Measurements from ENCODE around the gene SNTA1.
"Not testable (repeated sequence)": the region's sequence is repeated elsewhere in the genome, so short reads cannot be mapped to it uniquely, and the experiment has no call there.

The SNTA1 gene

DNA sequence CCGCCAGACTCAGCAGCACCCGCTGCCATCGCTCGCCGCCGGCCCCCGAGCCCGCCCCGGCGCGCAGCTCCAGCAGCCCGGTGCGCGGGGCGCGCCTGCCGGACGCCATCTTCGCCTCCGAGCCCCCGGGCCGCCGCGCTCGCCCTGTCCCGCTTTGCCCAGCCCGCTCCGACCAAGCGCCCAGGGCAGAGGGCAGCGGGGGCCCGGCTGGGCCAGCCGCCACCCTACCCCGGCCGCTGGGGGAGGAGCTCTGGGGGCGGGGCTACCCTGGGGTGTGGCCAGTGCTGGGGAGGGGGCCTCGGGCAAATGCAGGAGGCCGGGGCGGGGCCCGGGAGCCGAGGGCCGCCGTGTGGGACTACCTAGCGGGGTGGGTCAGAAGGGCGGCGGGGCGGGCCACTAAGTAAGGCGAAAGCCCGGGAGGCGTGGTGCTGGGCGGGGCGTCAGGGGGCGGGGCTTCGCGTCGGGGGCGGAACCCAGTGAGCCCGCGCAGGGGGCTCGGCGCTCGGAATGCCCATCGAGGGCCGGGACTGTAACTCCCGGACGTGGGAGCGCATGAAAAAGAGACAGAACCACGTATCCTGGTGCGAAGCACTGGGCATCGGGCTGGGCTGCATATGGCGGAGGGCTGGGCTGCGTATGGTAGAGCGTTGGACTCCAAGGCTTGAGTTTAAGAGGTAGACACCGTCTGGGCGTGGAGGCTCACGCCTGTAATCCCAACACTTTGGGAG is at the start of gene SNTA1:
TSS of gene SNTA1 (minus strand) at position 252 of the 728 bp plus-strand sequence. CDS start at position 109, 143 bp downstream.
- DNase-seq = peak; percentile 84

DNA sequence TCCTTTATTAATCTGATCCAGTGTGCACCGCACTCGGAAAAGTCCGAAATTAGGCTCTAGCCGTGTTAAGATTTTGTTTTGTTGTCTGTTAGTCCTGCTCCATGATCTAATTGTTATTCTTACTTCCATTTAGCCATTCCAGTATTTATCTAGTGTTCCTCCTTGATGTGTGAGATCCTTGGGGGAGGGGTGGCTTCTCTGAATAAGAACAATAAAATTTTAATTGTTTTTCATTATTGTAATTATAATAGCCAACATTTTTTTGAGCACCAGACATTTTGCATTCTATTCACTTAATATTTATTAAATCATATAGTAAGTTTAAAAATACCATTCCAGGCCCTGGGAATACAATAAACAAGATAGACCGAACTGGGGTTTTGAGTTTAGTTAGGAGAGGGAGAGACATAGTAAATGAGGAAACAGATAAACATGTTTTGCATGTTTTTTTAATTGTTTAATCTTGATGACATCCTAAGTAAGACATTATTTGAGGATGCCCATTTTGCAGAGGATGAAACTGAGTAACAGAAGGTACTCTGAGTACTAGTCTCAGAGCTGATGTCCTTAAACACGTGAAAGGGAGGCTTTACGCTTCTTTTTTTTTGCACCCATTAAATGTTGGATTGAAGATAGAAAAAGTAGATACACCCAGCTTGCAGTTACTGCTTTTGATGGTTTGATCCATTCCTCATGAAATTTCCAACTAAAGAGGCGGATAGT is 47.5 kb upstream of the SNTA1 start:
- DNase-seq = no peak

DNA sequence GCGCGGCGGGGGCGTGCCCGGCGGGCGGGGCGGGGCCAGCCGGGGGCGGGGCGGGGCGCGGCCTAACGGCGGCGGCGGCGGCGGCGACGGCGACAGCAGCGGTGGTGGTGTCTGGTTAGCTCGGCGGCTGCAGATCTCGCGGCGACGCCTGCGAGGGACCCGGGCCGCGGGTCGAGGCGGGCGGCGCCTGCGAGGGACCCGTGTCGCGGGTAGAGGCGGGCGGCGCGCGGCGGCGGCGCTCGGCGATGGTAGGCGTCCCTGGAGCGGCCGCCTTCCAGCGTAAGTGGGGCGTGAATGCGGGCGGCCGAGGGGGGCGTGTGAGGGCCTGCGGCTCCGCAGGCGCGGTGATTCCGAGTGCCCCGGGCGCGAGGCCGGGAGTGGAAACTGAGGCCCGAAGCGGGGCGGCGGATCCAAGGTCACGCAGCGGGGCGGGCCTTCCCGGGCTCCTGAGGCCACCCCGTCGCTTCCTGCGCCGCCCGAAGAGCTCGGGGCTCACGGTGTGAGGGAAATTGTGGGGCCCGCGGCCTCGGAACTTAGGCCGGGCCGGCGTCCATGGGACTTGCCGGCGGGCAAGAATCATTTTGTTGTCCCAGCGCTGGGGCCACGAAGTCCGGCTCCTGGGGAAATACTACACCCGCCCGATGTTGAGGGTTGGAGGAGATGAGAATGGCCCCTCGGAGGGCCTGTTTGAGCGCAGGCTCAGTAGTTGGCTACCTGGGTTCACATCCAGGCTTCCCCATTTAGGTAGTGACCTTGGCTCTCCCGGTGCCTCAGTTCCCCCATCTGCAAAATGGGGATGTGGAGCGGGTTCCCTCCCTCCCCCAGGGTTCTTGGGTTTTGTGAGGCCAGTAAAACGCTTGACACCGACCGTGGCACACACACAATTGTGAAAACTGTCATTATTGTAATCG is 46.7 kb upstream of the SNTA1 start, which contains the start of gene CBFA2T2:
TSS of gene CBFA2T2 (plus strand) at position 74 of the 911 bp plus-strand sequence. CDS start at position 246, 172 bp downstream.
- peak; percentile 69 for DNase-seq

DNA sequence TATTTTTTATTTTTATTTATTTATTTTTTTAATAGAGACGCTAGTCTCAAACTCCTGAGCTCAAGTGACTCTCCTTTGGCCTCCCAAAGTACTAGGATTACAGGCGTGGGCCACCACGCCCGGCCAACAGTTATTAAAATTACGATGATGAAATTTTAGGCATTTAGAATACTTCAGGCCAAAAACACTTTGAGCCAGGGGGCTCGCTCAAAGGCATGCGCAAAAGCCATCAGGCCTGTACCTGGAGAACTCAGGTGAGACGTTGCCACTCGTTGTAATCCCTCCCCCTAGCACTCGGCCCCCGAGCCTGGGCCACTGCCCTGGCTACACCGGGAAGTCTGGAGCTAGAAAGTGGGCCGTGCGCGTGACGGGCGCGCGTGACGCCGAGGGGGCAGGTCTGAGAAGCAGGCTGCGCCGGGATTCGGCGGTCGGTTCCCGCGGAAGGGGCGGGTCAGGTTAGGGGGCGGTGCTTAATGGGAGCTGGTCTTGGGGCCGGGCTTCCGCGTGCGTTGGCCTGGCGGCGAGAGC is 46.0 kb upstream of the SNTA1 start:
- peak; percentile 97 for DNase-seq

DNA sequence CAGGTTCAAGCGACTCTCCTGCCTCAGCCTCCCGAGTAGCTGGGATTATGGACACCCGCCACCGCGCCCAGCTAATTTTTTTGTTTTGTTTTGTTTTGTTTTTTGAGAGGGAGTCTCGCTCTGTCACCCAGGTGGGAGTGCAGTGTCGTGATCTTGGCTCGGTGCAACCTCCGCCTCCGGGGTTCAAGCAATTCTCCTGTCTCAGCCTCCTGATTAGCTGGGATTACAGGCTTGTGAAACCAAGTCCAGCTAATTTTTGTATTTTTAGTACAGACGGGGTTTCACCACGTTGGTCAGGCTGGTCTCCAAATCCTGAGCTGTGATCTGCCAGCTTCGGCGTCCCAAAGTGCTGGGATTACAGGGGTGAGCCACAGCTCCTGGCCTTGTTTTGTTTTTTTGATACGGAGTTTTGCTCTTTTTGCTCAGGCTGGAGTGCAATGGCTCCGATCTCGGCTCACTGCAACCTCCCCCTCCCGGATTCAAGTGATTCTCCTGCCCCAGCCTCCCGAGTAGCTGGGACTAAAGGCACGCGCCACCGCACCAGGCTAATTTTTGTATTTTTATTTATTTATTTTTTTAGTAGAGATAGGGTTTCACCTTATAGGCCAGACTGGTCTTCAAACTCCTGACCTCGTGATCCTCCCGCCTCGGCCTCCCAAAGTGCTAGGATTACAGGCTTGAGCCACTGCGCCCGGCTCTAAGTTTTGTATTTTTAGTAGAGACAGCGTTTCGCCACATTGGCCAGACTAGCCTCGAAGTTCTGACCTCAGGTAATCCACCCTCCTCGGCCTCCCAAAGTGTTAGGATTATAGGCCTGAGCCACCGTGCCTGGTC is 45.3 kb upstream of the SNTA1 start:
- DNase-seq = not testable (repeated sequence)

DNA sequence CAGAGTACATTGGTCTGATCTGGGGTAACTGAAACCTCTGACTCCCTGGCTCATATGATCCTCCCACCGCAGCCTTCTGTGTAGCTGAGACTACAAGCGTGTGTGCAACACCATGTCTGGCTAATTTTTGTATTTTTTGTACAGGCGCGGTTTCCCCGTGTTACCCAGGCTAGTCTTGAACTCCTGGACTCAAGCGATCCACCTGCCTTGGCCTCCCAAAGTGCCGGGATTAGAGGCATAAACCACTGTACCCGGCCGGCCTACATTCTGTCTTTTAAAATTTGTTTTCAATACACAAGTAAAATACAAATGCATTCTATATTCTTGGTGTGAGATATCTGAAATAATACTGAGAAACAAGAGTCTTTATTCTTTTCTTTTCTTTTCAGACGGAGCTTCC is 44.6 kb upstream of the SNTA1 start:
- no peak for DNase-seq

DNA sequence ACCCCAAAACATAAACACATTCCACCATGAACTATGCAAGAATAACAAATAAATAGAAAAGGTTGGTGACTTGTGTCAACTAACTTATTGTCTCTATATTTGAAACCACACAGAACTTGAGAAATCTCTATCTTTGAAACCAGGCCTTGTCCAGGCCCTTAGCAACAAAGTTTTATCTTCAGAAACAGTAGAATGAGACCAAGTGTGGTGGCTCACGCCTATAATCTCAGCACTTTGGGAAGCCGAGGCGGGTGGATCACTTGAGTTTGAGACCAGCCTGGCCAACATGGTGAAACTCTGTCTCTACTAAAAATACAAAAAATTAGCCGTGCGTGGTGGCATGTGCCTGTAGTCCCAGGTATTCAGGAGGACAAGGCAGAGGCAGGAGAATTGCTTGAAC is 39.6 kb upstream of the SNTA1 start:
- not testable (repeated sequence) for DNase-seq

DNA sequence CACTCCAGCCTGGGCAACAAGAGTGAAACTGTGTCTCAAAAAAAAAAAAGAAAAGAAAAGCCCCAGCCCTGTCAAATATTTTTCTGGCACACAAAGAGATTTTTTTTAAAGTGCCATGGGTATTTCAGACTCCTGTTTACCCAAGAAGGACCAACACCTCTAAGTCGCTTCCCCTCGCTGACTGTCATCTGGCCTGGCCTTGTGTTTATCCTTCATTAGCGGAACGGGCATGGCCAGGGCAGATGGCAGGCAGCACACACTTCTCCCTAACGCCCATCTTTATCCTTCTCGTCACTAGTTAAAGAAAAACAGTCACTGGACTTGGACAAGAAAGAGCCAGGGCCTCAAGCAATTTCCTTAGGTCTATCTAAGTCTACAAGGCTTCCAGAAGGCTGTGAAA is 39.0 kb upstream of the SNTA1 start:
- DNase-seq = no peak

DNA sequence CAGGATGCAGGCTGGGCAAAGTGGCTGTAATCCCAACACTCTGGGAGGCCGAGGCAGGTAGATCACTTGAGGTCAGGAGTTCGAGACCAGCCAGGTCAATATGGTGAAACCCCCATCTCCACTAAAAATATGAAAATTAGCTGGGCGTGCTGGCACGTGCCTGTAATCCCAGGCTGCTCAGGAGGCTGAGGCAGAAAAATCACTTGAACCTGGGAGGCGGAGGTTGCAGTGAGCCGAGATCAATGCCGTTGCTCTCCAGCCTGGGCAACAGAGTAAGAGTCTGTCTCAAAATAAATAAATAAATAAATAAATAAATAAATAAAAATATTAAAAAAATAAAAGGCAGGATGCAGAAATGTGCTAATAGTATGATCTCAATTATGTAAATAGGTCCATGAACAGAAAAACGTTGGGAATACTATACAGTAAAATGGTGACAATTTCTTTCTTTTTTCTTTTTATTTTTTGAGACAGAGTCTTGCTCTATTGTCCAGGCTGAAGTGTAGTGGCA is 37.9 kb upstream of the SNTA1 start:
- DNase-seq = no peak

DNA sequence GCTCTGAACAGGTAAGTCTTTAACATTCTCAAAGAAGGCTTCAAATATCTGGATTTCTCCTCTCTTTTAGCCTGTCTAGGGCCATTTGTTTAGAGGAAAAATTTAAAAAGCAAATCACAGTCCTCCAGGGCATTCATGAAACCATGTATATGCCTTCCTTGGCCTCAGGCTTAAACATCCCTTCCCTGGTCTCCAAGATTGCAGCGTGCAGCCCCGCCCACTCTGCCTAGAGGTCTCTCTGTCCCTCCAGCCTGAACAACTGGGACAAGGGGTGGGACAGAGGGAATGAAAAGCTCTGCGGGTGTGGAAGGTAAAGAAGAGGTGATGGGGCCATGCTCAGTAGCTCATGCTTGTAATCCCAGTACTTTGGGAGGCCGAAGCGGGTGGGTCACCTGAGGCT is 36.5 kb upstream of the SNTA1 start:
- no peak for DNase-seq

DNA sequence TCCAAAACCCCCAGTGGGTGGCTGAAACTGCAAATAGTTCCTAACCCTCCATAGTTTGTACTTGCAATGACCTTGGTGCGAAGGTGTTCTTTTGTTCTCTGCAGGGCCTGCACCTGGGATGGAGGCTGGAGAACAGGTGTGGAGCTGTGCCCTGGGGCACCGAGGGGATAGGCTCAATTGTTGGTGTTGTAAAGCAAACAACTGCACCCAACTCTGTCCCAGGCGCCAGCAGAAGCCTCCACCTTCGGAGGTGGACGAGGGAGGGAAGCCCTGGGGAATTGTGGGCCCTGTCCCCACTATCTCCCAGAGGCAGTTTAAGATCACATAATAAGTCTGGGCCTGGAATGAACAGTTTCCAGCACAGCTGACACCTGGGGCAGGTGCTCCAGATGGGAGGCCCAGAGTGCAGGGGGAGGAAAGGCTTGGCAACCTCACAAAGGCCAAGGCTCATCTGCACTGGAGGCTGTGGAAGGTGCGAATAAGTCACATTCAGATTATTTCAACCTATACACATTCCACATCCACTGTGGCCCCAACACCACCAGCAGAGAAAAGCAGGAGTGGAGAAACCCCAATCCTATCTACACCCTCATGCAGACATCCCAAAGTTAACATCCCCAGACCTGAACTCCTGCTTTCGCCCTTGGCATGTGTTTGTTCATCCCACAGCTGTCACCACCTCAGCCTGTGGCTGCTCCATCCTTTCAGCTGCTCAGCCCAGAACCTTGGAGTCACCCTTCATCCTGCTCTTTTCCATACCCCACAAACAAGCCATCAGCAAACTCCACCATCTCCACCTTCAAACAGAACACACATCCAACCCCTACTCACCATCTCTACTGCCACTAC is 34.0 kb upstream of the SNTA1 start:
- DNase-seq = no peak

DNA sequence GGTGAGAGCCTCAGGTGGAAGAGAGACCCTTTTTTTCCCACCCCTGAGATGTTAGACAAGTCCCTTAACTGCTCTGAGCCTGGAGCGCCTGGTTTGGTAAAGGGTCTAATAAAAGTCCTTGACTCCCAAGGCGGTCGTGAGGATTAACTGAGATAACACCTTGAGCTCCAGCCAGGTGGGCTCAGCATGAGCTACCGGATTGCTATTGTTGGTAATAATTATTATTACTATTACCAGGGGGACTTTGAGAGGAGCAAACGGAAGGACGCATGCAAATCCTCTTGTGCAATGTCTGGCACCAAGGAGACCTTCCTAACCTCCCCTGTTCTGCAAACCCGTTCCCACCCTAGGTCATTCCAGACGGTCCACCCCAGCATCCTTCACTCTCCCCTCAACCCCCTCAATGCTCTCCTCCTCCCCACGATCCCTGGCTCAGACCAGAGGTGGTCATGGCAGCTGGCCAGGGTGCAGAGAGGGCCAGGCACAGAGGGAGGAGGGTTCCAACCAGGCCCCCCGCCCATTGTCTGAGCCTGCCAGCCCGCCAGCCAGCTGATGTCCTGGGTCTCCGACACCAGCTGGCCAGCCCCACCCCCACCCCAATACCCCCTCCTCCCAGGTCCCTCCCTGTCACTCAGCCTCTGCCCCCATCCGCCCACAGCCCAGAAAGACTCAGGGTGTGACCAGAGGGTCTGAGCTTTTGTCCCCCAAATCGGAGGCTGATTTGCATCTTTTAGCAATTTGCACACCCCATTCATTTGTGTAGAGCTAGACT is 32.0 kb upstream of the SNTA1 start:
- DNase-seq = no peak

DNA sequence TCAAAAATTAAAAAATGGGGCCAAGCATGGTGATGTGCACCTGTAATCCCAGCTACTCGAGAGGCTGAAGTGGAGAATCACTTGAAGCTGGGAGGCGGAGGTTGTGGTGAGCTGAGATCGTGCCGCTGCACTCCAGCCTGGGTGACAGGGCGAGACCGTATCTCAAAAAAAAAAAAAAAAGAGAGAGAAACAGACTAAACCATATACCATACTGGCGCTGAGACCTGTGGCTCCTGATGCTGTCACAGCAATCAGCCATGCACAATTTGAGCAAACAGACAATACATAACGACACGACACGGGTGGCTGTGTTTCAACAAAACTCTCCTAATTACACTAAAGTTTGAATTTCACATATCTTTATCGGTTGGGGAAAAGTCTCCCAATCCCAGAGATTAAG is 31.4 kb upstream of the SNTA1 start:
- no peak for DNase-seq

DNA sequence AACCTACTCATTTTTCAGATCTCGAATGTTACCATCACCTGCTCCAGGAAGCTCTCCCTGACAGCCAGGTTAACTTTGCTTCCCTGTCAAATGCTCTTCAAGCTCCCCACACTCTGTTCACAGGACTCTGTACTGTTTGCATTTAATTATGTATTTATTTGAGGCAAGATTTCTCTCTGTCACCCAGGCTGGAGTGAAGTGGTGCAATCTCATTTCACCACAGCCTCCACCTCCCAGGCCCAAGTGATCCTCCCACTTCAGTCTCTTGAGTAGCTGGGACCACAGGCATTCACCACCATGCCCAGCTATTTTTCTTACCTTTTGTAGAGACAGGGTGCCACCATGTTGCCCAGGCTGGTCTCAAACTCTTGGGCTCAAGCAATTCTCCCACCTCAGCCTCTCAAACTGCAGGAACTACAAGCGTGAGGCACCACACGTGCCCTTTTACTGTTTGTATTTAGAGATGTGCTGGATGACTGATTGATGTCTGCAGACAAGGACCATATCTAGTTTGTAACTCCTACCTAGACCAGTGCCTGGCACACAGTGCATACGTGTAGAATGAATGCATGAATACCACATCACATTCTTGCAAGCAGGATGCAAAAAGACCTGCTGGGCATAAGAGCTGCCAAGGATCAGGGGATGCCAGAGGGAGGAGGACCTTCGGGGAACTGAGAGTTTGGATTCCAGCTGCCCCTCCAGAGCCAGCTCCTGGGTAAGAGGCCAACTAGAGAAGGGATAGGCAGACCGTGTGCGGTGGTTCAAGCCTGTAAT is 30.7 kb upstream of the SNTA1 start:
- DNase-seq = no peak

DNA sequence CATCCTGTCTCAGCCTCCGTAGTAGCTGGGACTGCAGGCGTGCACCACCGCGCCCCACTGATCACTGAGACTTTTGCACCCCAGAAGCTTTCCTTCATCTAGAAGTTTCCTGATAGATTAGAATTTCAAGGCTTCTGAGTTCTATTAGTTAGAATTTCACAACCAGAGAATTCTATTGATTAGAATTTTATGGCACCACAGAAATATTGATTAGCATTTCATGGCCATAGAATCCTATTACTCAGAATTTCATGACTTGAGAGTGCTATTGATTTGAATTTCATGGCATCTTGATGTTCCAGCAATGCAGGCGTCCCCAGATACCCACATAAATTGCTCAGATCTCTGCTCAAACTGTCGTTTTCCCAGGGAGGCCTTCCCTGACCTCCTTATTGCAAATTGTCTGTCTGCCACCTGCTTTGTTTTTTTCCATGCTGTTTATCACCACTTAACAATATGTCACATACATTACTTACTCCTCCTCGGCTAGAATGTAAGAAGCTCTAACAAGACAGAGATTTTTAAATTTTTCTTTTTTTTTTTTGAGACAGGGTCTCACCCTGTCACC is 29.4 kb upstream of the SNTA1 start:
- DNase-seq = no peak

DNA sequence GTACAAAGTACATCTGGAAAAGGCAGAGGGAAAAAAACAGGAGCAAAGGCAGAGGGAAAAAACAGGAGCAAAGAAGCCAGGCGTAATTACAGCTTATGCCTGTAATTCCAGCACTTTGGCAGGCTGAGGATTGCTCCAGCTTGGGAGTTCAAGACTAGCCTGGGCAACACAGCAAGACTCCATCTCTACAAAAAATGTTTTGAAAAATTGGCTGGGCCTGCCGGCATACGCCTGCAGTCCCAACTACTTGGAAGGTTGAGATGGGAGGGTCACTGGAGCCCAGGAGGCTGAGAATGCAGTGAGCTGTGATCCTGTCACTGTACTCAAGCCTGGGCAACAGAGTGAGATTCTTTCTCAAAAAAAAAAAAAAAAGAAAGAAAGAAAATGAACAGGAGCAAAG is 27.3 kb upstream of the SNTA1 start:
- DNase-seq = no peak

DNA sequence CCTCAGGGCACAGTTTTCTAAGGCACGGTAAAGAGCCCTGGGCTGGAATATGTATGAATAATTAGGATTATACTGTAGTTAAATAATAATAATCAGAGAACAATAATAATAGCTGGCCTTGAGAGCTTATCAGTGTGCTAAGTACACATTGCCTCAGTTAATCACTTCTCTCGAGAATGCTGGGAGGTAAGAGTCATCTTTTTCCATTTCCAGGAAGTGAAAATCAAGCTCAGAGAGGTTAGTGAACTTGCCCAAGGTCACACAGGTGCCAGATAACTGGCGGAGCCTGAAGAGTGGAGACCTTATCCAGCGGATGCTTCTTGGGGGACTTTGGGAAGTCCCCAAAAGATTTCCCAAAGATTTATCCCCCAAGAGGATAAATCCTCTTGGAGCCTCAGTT is 26.9 kb upstream of the SNTA1 start:
- no peak for DNase-seq

DNA sequence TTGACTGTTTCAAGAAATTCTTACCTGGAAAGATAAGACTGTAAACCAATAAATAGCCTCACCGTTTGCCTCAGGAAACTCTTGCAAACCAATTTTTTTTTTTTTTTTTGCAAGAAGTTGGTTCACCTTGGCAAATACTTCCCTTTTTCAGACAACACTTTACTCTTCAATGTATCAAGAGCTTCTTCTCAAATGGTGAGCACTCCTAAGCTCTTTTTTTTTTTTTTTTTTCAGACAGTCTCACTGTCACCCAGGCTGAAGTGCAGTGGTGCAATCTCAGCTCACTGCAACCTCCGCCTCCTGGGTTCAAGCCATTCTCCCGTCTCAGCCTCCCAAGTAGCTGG is 22.7 kb upstream of the SNTA1 start:
- no peak for DNase-seq

Data from fibroblast of skin of right biceps (primary cell).